Transverse colon (tissue), 4 donors: ENCODE data around the gene FSCN2. TPM values are rescaled to one million over a fixed set of nuclear protein-coding genes. Genes with fewer than 3 reads are reported as not detected.
A peak's percentile ranks its signal among the peaks of the same experiment; 100 is the strongest.

Experiments used
- DNase-seq: peaks from one replicate; pipeline ENCODE4 v3.0.0-alpha.2; 2019
- H3K27ac ChIP-seq, 4 donors: fragments of 200-600 bp; sonication (generic); 2 replicates each; pipeline ENCODE4 v1.5.1; 2016 to 2018; ENCODE audit warnings: inconsistent platforms in 4 of 4
- H3K27me3 ChIP-seq: fragments of 200-600 bp; sonication (generic); 2 replicates; pipeline ENCODE4 v1.5.1; 2017; ENCODE audit warnings: inconsistent platforms
- H3K36me3 ChIP-seq, 4 donors: fragments of 200-600 bp; sonication (generic); 2 replicates each; pipeline ENCODE4 v1.5.1; 2017 to 2019; ENCODE audit warnings: inconsistent platforms in 4 of 4
- H3K4me1 ChIP-seq, 4 donors: fragments of 200-600 bp; sonication (generic); 2 replicates each; pipeline ENCODE4 v1.5.1; 2017 to 2020; ENCODE audit warnings: inconsistent platforms in 4 of 4
- H3K4me3 ChIP-seq, 4 donors: fragments of 200-600 bp; sonication (generic); 1 replicate in 1 of 4; 2 replicates in 3 of 4; pipeline versions ENCODE4 v1.5.1 to v1.6.1; 2017 to 2019; ENCODE audit warnings: inconsistent platforms in 4 of 4
- H3K9me3 ChIP-seq, 2 donors: fragments of 200-600 bp; sonication (generic); 2 replicates each; pipeline ENCODE4 v1.5.1; 2017 to 2019; ENCODE audit warnings: inconsistent platforms in 2 of 2
- CTCF ChIP-seq, 5 experiments: fragments of 200-600 bp in 3 of 5; fragments of 450-650 bp in 2 of 5; sonication (generic) in 3 of 5; IDR thresholded peaks; 1 replicate in 2 of 5; 2 replicates in 3 of 5; pipeline ENCODE4 v1.5.1; 2016 to 2017; ENCODE audit warnings: antibody characterized with exemption in 5 of 5, inconsistent platforms in 3 of 5, mild to moderate bottlenecking in 2 of 5, moderate library complexity in 1 of 5
- EP300 ChIP-seq: sonication (generic); formaldehyde crosslinking; IDR thresholded peaks from one replicate; pipeline ENCODE4 v1.6.1; 2017; ENCODE audit warnings: antibody characterized with exemption, low read depth
- POLR2A ChIP-seq: fragments of 450-650 bp; IDR thresholded peaks from one replicate; pipeline ENCODE4 v1.6.1; 2016; ENCODE audit warnings: antibody characterized with exemption, mild to moderate bottlenecking, moderate library complexity
- POLR2AphosphoS5 ChIP-seq, 3 donors: sonication (generic); formaldehyde crosslinking; IDR thresholded peaks; one replicate each; pipeline ENCODE4 v1.6.1; 2016; ENCODE audit warnings: antibody characterized with exemption in 3 of 3
- WGBS, 2 donors: methylation state at CpG; one replicate each; pipeline ENCODE4 v1.1.5; 2018; ENCODE audit warnings: low coverage in 1 of 2; 5-methylcytosine and 5-hydroxymethylcytosine counted together
- in situ Hi-C, 4 donors: fragments of 200-750 bp; cut with MboI; loops; one replicate each; pipeline versions ENCODE4 v1.15.0 to v1.15.1; 2017; ENCODE audit warnings: low sequenced_read_pairs in 3 of 4, low pct_ligation_motif_present in 1 of 4, low pct_unique_long_range_greater_than_20kb in 1 of 4
- intact Hi-C: fragments of 100-400 bp; cut with DNase I; formaldehyde crosslinking; loops from one replicate; pipeline ENCODE4 v1.15.1; 2023; ENCODE audit warnings: low total_unique reads
- total RNA-seq, 4 donors: library from RNA; depleted of rRNA; stranded (reverse); fragments of >200 nt; gene quantifications; one replicate each; pipeline ENCODE4 v1.1.0, GENCODE V29; 2016

The FSCN2 gene
- total RNA-seq, 4 donors from 2014 or later = 2.3 to 36.4 (median 17.2) TPM

- intact Hi-C loops (no loop called here), in situ Hi-C loops (no loop called here)
- H3K36me3 ChIP-seq = peaks cover 0 to 4% (median under 1%) of the 10 kb centered on the region in 4 donors
- H3K4me1 ChIP-seq = peaks cover 14 to 31% (median 27%) of the 10 kb centered on the region in 4 donors
- no peak for TF ChIP-seq POLR2AphosphoS5 (IDR thresholded peaks at IDR 0.05)
- no peak for TF ChIP-seq EP300
- TF ChIP-seq CTCF (IDR thresholded peaks at IDR 0.05) = no peak
- no peak for TF ChIP-seq POLR2A
- DNase-seq = peak; percentile 33
- peak overlapping the region in 2 of 4 donors; percentile 93 to 100 for H3K4me3 ChIP-seq
- no peaks in the 10 kb centered on the region for H3K27me3 ChIP-seq
- peak overlapping the region; percentile 87 to 97 (median 94) for H3K27ac ChIP-seq
- no peaks in the 10 kb centered on the region for H3K9me3 ChIP-seq
- 29% methylated on average over 24 of the region's 24 CpGs; no CpG with 5 or more reads in 1 of the 2 donors for WGBS, 2 donors
These were observed 25.5 kb downstream of the FSCN2 start for GRCh38 chr17:81553616-81554181.

- in situ Hi-C loops (no loop called here), intact Hi-C loops (no loop called here)
- Histone ChIP-seq H3K9me3 (no peaks in the 10 kb centered on the region), H3K4me1 (peaks cover 10 to 24% (median 23%) of the 10 kb centered on the region in 4 donors), H3K27ac (peak overlapping the region in 3 of 4 donors; percentile 3 to 19 (median 12)), H3K4me3 (no peak overlapping the region), H3K36me3 (peaks cover 0 to 13% (median 5%) of the 10 kb centered on the region in 4 donors), H3K27me3 (no peaks in the 10 kb centered on the region)
- WGBS, 2 donors = 71% methylated on average over 9 of the region's 9 CpGs; no CpG with 5 or more reads in 1 of the 2 donors
- TF ChIP-seq POLR2A (no peak), POLR2AphosphoS5 (IDR thresholded peaks at IDR 0.05) (peak in 1 of 3 donors; percentile 8), CTCF (IDR thresholded peaks at IDR 0.05) (no peak), EP300 (no peak)
- no peak for DNase-seq
These were observed 28.1 kb downstream of the FSCN2 start for GRCh38 chr17:81556175-81556691.

- Histone ChIP-seq H3K36me3 (peaks cover 0 to 16% (median 7%) of the 10 kb centered on the region in 4 donors), H3K27ac (peak overlapping the region in 2 of 4 donors; percentile 3 to 19), H3K27me3 (no peaks in the 10 kb centered on the region), H3K4me3 (no peak overlapping the region), H3K4me1 (peaks cover 7 to 20% (median 19%) of the 10 kb centered on the region in 4 donors), H3K9me3 (no peaks in the 10 kb centered on the region)
- peak; percentile 30 for DNase-seq
- 52% methylated on average over 6 of the region's 6 CpGs; no CpG with 5 or more reads in 1 of the 2 donors for WGBS, 2 donors
- TF ChIP-seq POLR2A = no peak
- no peak for TF ChIP-seq EP300
- TF ChIP-seq CTCF (IDR thresholded peaks at IDR 0.05) = no peak
- no peak for TF ChIP-seq POLR2AphosphoS5 (IDR thresholded peaks at IDR 0.05)
- intact Hi-C loops = no loop called here
- in situ Hi-C loops = no loop called here
These were observed 28.7 kb downstream of the FSCN2 start for GRCh38 chr17:81556863-81557262.

- Histone ChIP-seq H3K4me3 (no peak overlapping the region), H3K4me1 (peaks cover 7 to 20% (median 18%) of the 10 kb centered on the region in 4 donors), H3K27me3 (no peaks in the 10 kb centered on the region), H3K36me3 (peaks cover 0 to 21% (median 7%) of the 10 kb centered on the region in 4 donors), H3K27ac (no peak overlapping the region), H3K9me3 (no peaks in the 10 kb centered on the region)
- in situ Hi-C loops = no loop called here
- DNase-seq = no peak
- TF ChIP-seq POLR2AphosphoS5 (IDR thresholded peaks at IDR 0.05) = no peak
- no peak for TF ChIP-seq EP300
- no peak for TF ChIP-seq CTCF (IDR thresholded peaks at IDR 0.05)
- no peak for TF ChIP-seq POLR2A
- WGBS, 2 donors = 69 to 72% methylated on average over 9 to 21 of the region's 21 CpGs
- intact Hi-C loops = no loop called here
These were observed 29.3 kb downstream of the FSCN2 start for GRCh38 chr17:81557276-81558114.
